HepG2 (cell line): ENCODE measurements around the gene TSC22D1. TPM values are rescaled to one million over a fixed set of nuclear protein-coding genes. Genes with fewer than 3 reads are reported as not detected.

ENCODE experiments used
- ARID4A ChIP-seq: sonication (generic); formaldehyde crosslinking; IDR thresholded peaks from 2 replicates; pipeline ENCODE4 v1.5.0; 2020; ENCODE audit warnings: mild to moderate bottlenecking, missing genetic modification reagents, borderline replicate concordance
- DMAP1 ChIP-seq: IDR thresholded peaks from 2 replicates; pipeline ENCODE4 v1.6.1; 2016
- DRAP1 ChIP-seq: IDR thresholded peaks from 2 replicates; pipeline ENCODE4 v1.6.1; 2016; ENCODE audit warnings: missing genetic modification reagents, missing compliant biosample characterization
- NFYC ChIP-seq: IDR thresholded peaks from 2 replicates; pipeline ENCODE4 v1.6.1; 2016; ENCODE audit warnings: missing genetic modification reagents, missing compliant biosample characterization
- POLR2G ChIP-seq: fragments of 200-400 bp; formaldehyde crosslinking; IDR thresholded peaks from 2 replicates; pipeline ENCODE4 v1.6.1; 2018; ENCODE audit warnings: mild to moderate bottlenecking, low read depth, low read length, moderate library complexity
- REST ChIP-seq, 2 experiments: IDR thresholded peaks; 2 replicates each; pipeline ENCODE4 v1.6.1; 2011 to 2012; ENCODE audit warnings: low read length in 2 of 2, borderline replicate concordance in 1 of 2, low read depth in 1 of 2, mild to moderate bottlenecking in 1 of 2, moderate library complexity in 1 of 2
- SIN3A ChIP-seq: IDR thresholded peaks from 2 replicates; pipeline ENCODE4 v1.6.1; 2011; ENCODE audit warnings: low read depth, mild to moderate bottlenecking, control low read depth, low read length, borderline replicate concordance
- ZBTB43 ChIP-seq: sonication (generic); formaldehyde crosslinking; conservative IDR thresholded peaks from 2 replicates; pipeline ENCODE4 v1.4.0; 2020; ENCODE audit warnings: missing genetic modification reagents
- ZNF441 ChIP-seq: sonication (generic); formaldehyde crosslinking; IDR thresholded peaks from 2 replicates; pipeline ENCODE4 v1.7.0; 2021; ENCODE audit warnings: missing genetic modification reagents, borderline replicate concordance
- ZSCAN30 ChIP-seq: sonication (generic); formaldehyde crosslinking; IDR thresholded peaks from 2 replicates; pipeline ENCODE4 v1.5.0; 2020; ENCODE audit warnings: mild to moderate bottlenecking, missing genetic modification reagents
- polyA plus RNA-seq, 8 experiments: library from polyadenylated mRNA; depleted of rRNA in 3 of 8; stranded (reverse) in 7 of 8; unstranded in 1 of 8; fragments of >200 nt; fragmentation: Illumina TruSeq in 4 of 8; extraction: Trizol in 4 of 8; gene quantifications; 2 replicates each; pipeline versions ENCODE4 v1.2.1 to v1.2.3, GENCODE V29; 2011 to 2016; ENCODE audit warnings: low read depth in 4 of 8, missing spikeins in 1 of 8, mixed read lengths in 1 of 8; ENCODE audit not compliant: insufficient read depth in 1 of 8
- total RNA-seq, 5 experiments: library from RNA; depleted of rRNA; stranded (reverse); fragments of >200 nt; fragmentation: Illumina TruSeq; extraction: Trizol; gene quantifications; 2 replicates each; pipeline ENCODE4 v1.2.3, GENCODE V29; 2016; ENCODE audit warnings: low read depth in 1 of 5

Gene TSC22D1
- total and polyA plus RNA-seq, 2 of the 13 experiments (the other 11 are each of a cell fraction or from before 2014, with no cell fraction given): 18.4 to 35.7 TPM

GRCh38 chr13:44436589-44437337, 139.4 kb downstream of the TSC22D1 start (continued):
- TF ChIP-seq REST (IDR thresholded peaks at IDR 0.05; ENCODE audit: borderline replicate concordance in 1 of 2, low read depth in 1 of 2, low read length in 2 of 2): peak in 1 of 2 experiments; percentile 38; a peak in 1 of 4 replicates
- TF ChIP-seq ZSCAN30 (CRISPR knock-in tag): no peak
- TF ChIP-seq ZBTB43 (CRISPR knock-in tag): no peak
- TF ChIP-seq NFYC: peak; percentile 41; the same call in 1 of the 2 replicates
- peak; percentile 84; the same call in 1 of the 2 replicates for TF ChIP-seq SIN3A
- TF ChIP-seq ZNF441: peak; percentile 50; the same call in 1 of the 2 replicates
- peak; percentile 95 for TF ChIP-seq POLR2G
- peak; percentile 93 for TF ChIP-seq DRAP1
- TF ChIP-seq DMAP1 (CRISPR knock-in tag): no peak
- peak; percentile 41; the same call in 1 of the 2 replicates for TF ChIP-seq ARID4A (CRISPR knock-in tag)
